ENCODE measurements around the gene PTPRN2. TPM values are rescaled to one million over a fixed set of nuclear protein-coding genes. Genes with fewer than 3 reads are reported as not detected.

PTPRN2 gene
- total and polyA plus RNA-seq, 8 donors = 12.2 to 49.2 (median 31.8) TPM

GRCh38 chr7:158414486-158414961, 173.1 kb downstream of the PTPRN2 start:
- Histone ChIP-seq H3K27me3 (no peaks in the 10 kb centered on the region), H3K4me3 (no peak overlapping the region), H3K9me3 (no peaks in the 10 kb centered on the region), H3K36me3 (no peaks in the 10 kb centered on the region), H3K27ac (no peak overlapping the region), H3K4me1 (no peaks in the 10 kb centered on the region)
- peak in 2 of 4 donors; percentile 39 to 55 for ATAC-seq
- no peak for DNase-seq
- no peak for FAIRE-seq
- no peak for TF ChIP-seq CTCF (IDR thresholded peaks at IDR 0.05)
- intact Hi-C loops (cut with DNase I) = no loop called here
- WGBS, 2 donors = 84 to 85% methylated on average over 16 of the region's 16 CpGs

- ATAC-seq (no peak), DNase-seq (no peak)
Observed at GRCh38 chr7:158414002-158414401, 173.6 kb downstream of the PTPRN2 start.

GRCh38 chr7:158411232-158411950, 176.2 kb downstream of the PTPRN2 start:
- ATAC-seq = no peak
- WGBS, 2 donors = 87 to 92% methylated on average over 24 of the region's 24 CpGs

More at GRCh38 chr7:158414002-158414401, 173.6 kb downstream of the PTPRN2 start:
- 84 to 87% methylated on average over 11 of the region's 11 CpGs for WGBS, 2 donors
- Histone ChIP-seq H3K4me1 (no peaks in the 10 kb centered on the region), H3K27me3 (no peaks in the 10 kb centered on the region), H3K9me3 (no peaks in the 10 kb centered on the region), H3K4me3 (no peak overlapping the region), H3K27ac (no peak overlapping the region), H3K36me3 (no peaks in the 10 kb centered on the region)
- intact Hi-C loops (cut with DNase I) = no loop called here
- FAIRE-seq = no peak
- TF ChIP-seq CTCF (IDR thresholded peaks at IDR 0.05) = no peak

GRCh38 chr7:158410720-158411119, 176.9 kb downstream of the PTPRN2 start:
- ATAC-seq (peak in 2 of 4 donors; percentile 21 to 49), FAIRE-seq (no peak), DNase-seq (no peak)
- intact Hi-C loops (cut with DNase I) = no loop called here
- Histone ChIP-seq H3K36me3 (no peaks in the 10 kb centered on the region), H3K27ac (no peak overlapping the region), H3K9me3 (no peaks in the 10 kb centered on the region), H3K4me3 (no peak overlapping the region), H3K27me3 (no peaks in the 10 kb centered on the region), H3K4me1 (no peaks in the 10 kb centered on the region)
- no peak for TF ChIP-seq CTCF (IDR thresholded peaks at IDR 0.05)
- WGBS, 2 donors = 81 to 87% methylated on average over 12 of the region's 12 CpGs

More at GRCh38 chr7:158411232-158411950, 176.2 kb downstream of the PTPRN2 start:
- Histone ChIP-seq H3K4me3 (no peak overlapping the region), H3K36me3 (no peaks in the 10 kb centered on the region), H3K27ac (no peak overlapping the region), H3K27me3 (no peaks in the 10 kb centered on the region), H3K9me3 (no peaks in the 10 kb centered on the region), H3K4me1 (no peaks in the 10 kb centered on the region)
- intact Hi-C loops (cut with DNase I) = no loop called here
- no peak for TF ChIP-seq CTCF (IDR thresholded peaks at IDR 0.05)
- FAIRE-seq (no peak), DNase-seq (no peak)

GRCh38 chr7:158409816-158410330, 177.8 kb downstream of the PTPRN2 start:
- WGBS, 2 donors = 84% methylated on average over 13 of the region's 13 CpGs
- Histone ChIP-seq H3K27me3 (no peaks in the 10 kb centered on the region), H3K4me3 (no peak overlapping the region), H3K27ac (no peak overlapping the region), H3K4me1 (no peaks in the 10 kb centered on the region), H3K36me3 (no peaks in the 10 kb centered on the region), H3K9me3 (no peaks in the 10 kb centered on the region)
- intact Hi-C loops (cut with DNase I) = no loop called here
- no peak for TF ChIP-seq CTCF (IDR thresholded peaks at IDR 0.05)
- no peak for DNase-seq
- no peak for ATAC-seq
- no peak for FAIRE-seq
